GM18951 (cell line): ENCODE measurements around the gene PCAT6.
"Not testable (repeated sequence)": the region's sequence is repeated elsewhere in the genome, so short reads cannot be mapped to it uniquely, and the experiment has no call there.

Source experiments
- POLR2A ChIP-seq: IDR thresholded peaks from 4 replicates; pipeline ENCODE4 v1.6.1; 2011; ENCODE audit warnings: mild to moderate bottlenecking; ENCODE audit not compliant: insufficient read length, insufficient read depth; ENCODE audit errors: extremely low read depth
- in situ Hi-C: fragments of 300-500 bp; cut with MboI; formaldehyde crosslinking; loops from one replicate; pipeline ENCODE4 v1.12.0; 2022; ENCODE audit warnings: low sequenced_read_pairs, mixed read lengths, inconsistent platforms; ENCODE audit not compliant: unreplicated experiment

Gene PCAT6

GRCh38 chr1:202811296-202812175, 782 bp downstream of the PCAT6 start:
- TF ChIP-seq POLR2A, result no peak
- in situ Hi-C loops, result no loop called here

- in situ Hi-C loops, result no loop called here
- no peak for TF ChIP-seq POLR2A
These were observed 1.6 kb downstream of the PCAT6 start for GRCh38 chr1:202812176-202813026.

- no peak for TF ChIP-seq POLR2A
- in situ Hi-C loops, result no loop called here
These were observed 4.4 kb downstream of the PCAT6 start for GRCh38 chr1:202815120-202815519.

GRCh38 chr1:202818819-202819218, 8.1 kb downstream of the PCAT6 start:
- in situ Hi-C loops, result no loop called here
- no peak for TF ChIP-seq POLR2A

GRCh38 chr1:202821467-202821866, 10.7 kb downstream of the PCAT6 start:
- no peak for TF ChIP-seq POLR2A
- in situ Hi-C loops, result no loop called here

- in situ Hi-C loops, result no loop called here
- TF ChIP-seq POLR2A, result no peak
These were observed 15.0 kb downstream of the PCAT6 start for GRCh38 chr1:202825748-202826147.

- in situ Hi-C loops, result not testable (repeated sequence)
These were observed 18.5 kb downstream of the PCAT6 start for GRCh38 chr1:202829223-202829622.

GRCh38 chr1:202831906-202832305, 21.2 kb downstream of the PCAT6 start:
- in situ Hi-C loops, result no loop called here
- TF ChIP-seq POLR2A, result no peak

GRCh38 chr1:202834771-202835547, 24.2 kb downstream of the PCAT6 start:
- in situ Hi-C loops, result no loop called here
- TF ChIP-seq POLR2A, result no peak

GRCh38 chr1:202835548-202836072, 24.9 kb downstream of the PCAT6 start:
- TF ChIP-seq POLR2A, result no peak
- in situ Hi-C loops, result no loop called here

- TF ChIP-seq POLR2A, result no peak
- in situ Hi-C loops, result no loop called here
These were observed 26.1 kb downstream of the PCAT6 start for GRCh38 chr1:202836623-202837403.

GRCh38 chr1:202837746-202838262, 27.1 kb downstream of the PCAT6 start:
- no peak for TF ChIP-seq POLR2A
- in situ Hi-C loops, result no loop called here
